Hepatocyte (in vitro differentiated cells): ENCODE measurements around the gene OR5K2. TPM values are rescaled to one million over a fixed set of nuclear protein-coding genes. Genes with fewer than 3 reads are reported as not detected.

Experiments
- DNase-seq: peaks from one replicate; pipeline ENCODE4 v3.0.0-alpha.2; 2016; ENCODE audit warnings: low spot score
- H2AFZ ChIP-seq: fragments of 200-600 bp; sonication (generic); 2 replicates; pipeline ENCODE4 v1.6.0; 2016; ENCODE audit warnings: antibody characterized with exemption, mild to moderate bottlenecking
- H3K27ac ChIP-seq: fragments of 200-600 bp; sonication (generic); 2 replicates; pipeline ENCODE4 v1.5.1; 2016; ENCODE audit warnings: mild to moderate bottlenecking
- H3K27me3 ChIP-seq: fragments of 200-600 bp; sonication (generic); 2 replicates; pipeline ENCODE4 v1.6.1; 2016
- H3K36me3 ChIP-seq: fragments of 200-600 bp; sonication (generic); replicated peaks from 2 replicates; pipeline ENCODE4 v1.5.1; 2016; ENCODE audit warnings: low read depth; ENCODE audit not compliant: insufficient read depth
- H3K4me1 ChIP-seq: fragments of 200-600 bp; sonication (generic); 2 replicates; pipeline ENCODE4 v1.5.1; 2016; ENCODE audit warnings: mild to moderate bottlenecking, moderate library complexity; ENCODE audit not compliant: insufficient read depth
- H3K4me2 ChIP-seq: fragments of 200-600 bp; sonication (generic); 2 replicates; pipeline ENCODE4 v1.6.0; 2016
- H3K4me3 ChIP-seq: fragments of 200-600 bp; sonication (generic); 2 replicates; pipeline ENCODE4 v1.5.1; 2016; ENCODE audit warnings: mild to moderate bottlenecking
- H3K79me2 ChIP-seq: fragments of 200-600 bp; sonication (generic); 2 replicates; pipeline ENCODE4 v1.6.0; 2017; ENCODE audit warnings: mild to moderate bottlenecking
- H3K9me2 ChIP-seq: fragments of 200-600 bp; sonication (generic); replicated peaks from 2 replicates; pipeline ENCODE4 v1.6.0; 2017; ENCODE audit warnings: mild to moderate bottlenecking; ENCODE audit not compliant: insufficient read depth
- H3K9me3 ChIP-seq: fragments of 200-600 bp; sonication (generic); 2 replicates; pipeline ENCODE4 v1.5.1; 2016; ENCODE audit warnings: low read depth, mild to moderate bottlenecking
- H4K20me1 ChIP-seq: fragments of 200-600 bp; sonication (generic); 2 replicates; pipeline ENCODE4 v1.6.0; 2016; ENCODE audit warnings: mild to moderate bottlenecking; ENCODE audit not compliant: insufficient read depth, poor library complexity, severe bottlenecking
- CTCF ChIP-seq: fragments of 200-600 bp; sonication (generic); IDR thresholded peaks from 2 replicates; pipeline ENCODE4 v1.5.1; 2016; ENCODE audit warnings: antibody characterized with exemption, mild to moderate bottlenecking; ENCODE audit not compliant: poor library complexity
- EZH2 ChIP-seq: fragments of 200-600 bp; sonication (generic); IDR thresholded peaks from 2 replicates; pipeline ENCODE4 v1.6.1; 2016; ENCODE audit warnings: antibody characterized with exemption, mild to moderate bottlenecking, borderline replicate concordance
- EZH2phosphoT487 ChIP-seq: fragments of 200-600 bp; sonication (generic); IDR thresholded peaks from one replicate; pipeline ENCODE4 v1.6.1; 2018; ENCODE audit warnings: antibody characterized with exemption, mild to moderate bottlenecking, low read depth, moderate library complexity; ENCODE audit not compliant: unreplicated experiment, severe bottlenecking
- WGBS: methylation state at CpG from one replicate; pipeline ENCODE4 v1.1.6; 2016; ENCODE audit warnings: low lambda C conversion rate; ENCODE audit errors: missing lambda C conversion rate; 5-methylcytosine and 5-hydroxymethylcytosine counted together
- polyA plus RNA-seq: library from polyadenylated mRNA; unstranded; fragments of >200 nt; fragmentation: Nextera tagmentation; extraction: Ambion mirVana; gene quantifications from 2 replicates; pipeline ENCODE4 v1.2.1, GENCODE V29; 2016
- total RNA-seq: library from RNA; depleted of rRNA; stranded (reverse); fragments of >200 nt; gene quantifications from 2 replicates; pipeline ENCODE4 v1.2.3, GENCODE V29; 2014

OR5K2 gene
- total and polyA plus RNA-seq, 2 experiments from 2014 or later, result not detected

GRCh38 chr3:98462901-98463300 lies 34.6 kb upstream of the OR5K2 start, which contains the start of gene OR5K1:
Gene OR5K1 (plus strand): TSS chr3:98463201. CDS start chr3:98469577, 6,376 bp downstream.
- H3K9me3 ChIP-seq, result no peaks in the 10 kb centered on the region
- no peaks in the 10 kb centered on the region for H3K79me2 ChIP-seq
- no peak for DNase-seq
- no peak within 1 kb of the TSS for H3K27ac ChIP-seq
- no peak within 1 kb of the TSS for H3K4me3 ChIP-seq
- 72% methylated on average over 1 of the region's 1 CpG for WGBS
- no peaks in the 10 kb centered on the region for H3K9me2 ChIP-seq
- H2AFZ ChIP-seq, result no peak within 1 kb of the TSS
- no peak within 1 kb of the TSS for H3K4me2 ChIP-seq
- H3K36me3 ChIP-seq, result no peaks in the 10 kb centered on the region
- TF ChIP-seq CTCF (no peak), EZH2 (no peak)
- H3K4me1 ChIP-seq, result no peaks in the 10 kb centered on the region
- no peaks in the 10 kb centered on the region for H3K27me3 ChIP-seq
- H4K20me1 ChIP-seq, result no peaks in the 10 kb centered on the region

GRCh38 chr3:98482717-98483482 lies 14.6 kb upstream of the OR5K2 start:
- H3K36me3 ChIP-seq, result no peaks in the 10 kb centered on the region
- 64% methylated on average over 3 of the region's 3 CpGs for WGBS
- no peak overlapping the region for H3K27ac ChIP-seq
- H3K4me3 ChIP-seq, result no peak overlapping the region
- no peak for DNase-seq
- no peaks in the 10 kb centered on the region for H3K4me1 ChIP-seq
- H4K20me1 ChIP-seq, result no peaks in the 10 kb centered on the region
- no peak for TF ChIP-seq EZH2
- no peak for TF ChIP-seq CTCF
- H2AFZ ChIP-seq, result no peak overlapping the region
- H3K79me2 ChIP-seq, result no peaks in the 10 kb centered on the region
- no peak overlapping the region for H3K4me2 ChIP-seq
- no peaks in the 10 kb centered on the region for H3K9me3 ChIP-seq
- no peaks in the 10 kb centered on the region for H3K27me3 ChIP-seq
- no peaks in the 10 kb centered on the region for H3K9me2 ChIP-seq

- Histone ChIP-seq H3K9me2 (no peaks in the 10 kb centered on the region), H3K9me3 (no peaks in the 10 kb centered on the region), H3K4me1 (no peaks in the 10 kb centered on the region), H3K4me2 (no peak overlapping the region), H3K27me3 (no peaks in the 10 kb centered on the region), H3K36me3 (no peaks in the 10 kb centered on the region), H3K4me3 (no peak overlapping the region), H2AFZ (no peak overlapping the region), H3K79me2 (no peaks in the 10 kb centered on the region), H3K27ac (no peak overlapping the region), H4K20me1 (no peaks in the 10 kb centered on the region)
- no peak for TF ChIP-seq CTCF
- no peak for TF ChIP-seq EZH2phosphoT487
- no peak for TF ChIP-seq EZH2
- DNase-seq, result no peak
- 84% methylated on average over 3 of the region's 3 CpGs for WGBS
Measured at GRCh38 chr3:98483626-98484025, 13.9 kb upstream of the OR5K2 start.
